HL-60 (cell line): ENCODE data around the gene AVPR2.

Source experiments
- SPI1 ChIP-seq: IDR thresholded peaks from 2 replicates; pipeline ENCODE4 v1.6.1; 2012; ENCODE audit warnings: low read depth, mild to moderate bottlenecking, borderline replicate concordance
- TF ChIP-seq, protein P1 (sequence below): IDR thresholded peaks from one replicate; pipeline ENCODE4 v1.5.1; 2011; ENCODE audit warnings: low read length, control low read depth, inconsistent platforms; ENCODE audit not compliant: insufficient read depth
- TF ChIP-seq, protein P2 (sequence below): IDR thresholded peaks from 2 replicates; pipeline ENCODE4 v1.6.1; 2012; ENCODE audit warnings: low read depth; ENCODE audit not compliant: insufficient replicate concordance

GRCh38 chrX:153884590-153884989 lies 19.9 kb upstream of the AVPR2 start:
- TF ChIP-seq, protein P1, sequence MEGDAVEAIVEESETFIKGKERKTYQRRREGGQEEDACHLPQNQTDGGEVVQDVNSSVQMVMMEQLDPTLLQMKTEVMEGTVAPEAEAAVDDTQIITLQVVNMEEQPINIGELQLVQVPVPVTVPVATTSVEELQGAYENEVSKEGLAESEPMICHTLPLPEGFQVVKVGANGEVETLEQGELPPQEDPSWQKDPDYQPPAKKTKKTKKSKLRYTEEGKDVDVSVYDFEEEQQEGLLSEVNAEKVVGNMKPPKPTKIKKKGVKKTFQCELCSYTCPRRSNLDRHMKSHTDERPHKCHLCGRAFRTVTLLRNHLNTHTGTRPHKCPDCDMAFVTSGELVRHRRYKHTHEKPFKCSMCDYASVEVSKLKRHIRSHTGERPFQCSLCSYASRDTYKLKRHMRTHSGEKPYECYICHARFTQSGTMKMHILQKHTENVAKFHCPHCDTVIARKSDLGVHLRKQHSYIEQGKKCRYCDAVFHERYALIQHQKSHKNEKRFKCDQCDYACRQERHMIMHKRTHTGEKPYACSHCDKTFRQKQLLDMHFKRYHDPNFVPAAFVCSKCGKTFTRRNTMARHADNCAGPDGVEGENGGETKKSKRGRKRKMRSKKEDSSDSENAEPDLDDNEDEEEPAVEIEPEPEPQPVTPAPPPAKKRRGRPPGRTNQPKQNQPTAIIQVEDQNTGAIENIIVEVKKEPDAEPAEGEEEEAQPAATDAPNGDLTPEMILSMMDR = no peak
- TF ChIP-seq, protein P2, sequence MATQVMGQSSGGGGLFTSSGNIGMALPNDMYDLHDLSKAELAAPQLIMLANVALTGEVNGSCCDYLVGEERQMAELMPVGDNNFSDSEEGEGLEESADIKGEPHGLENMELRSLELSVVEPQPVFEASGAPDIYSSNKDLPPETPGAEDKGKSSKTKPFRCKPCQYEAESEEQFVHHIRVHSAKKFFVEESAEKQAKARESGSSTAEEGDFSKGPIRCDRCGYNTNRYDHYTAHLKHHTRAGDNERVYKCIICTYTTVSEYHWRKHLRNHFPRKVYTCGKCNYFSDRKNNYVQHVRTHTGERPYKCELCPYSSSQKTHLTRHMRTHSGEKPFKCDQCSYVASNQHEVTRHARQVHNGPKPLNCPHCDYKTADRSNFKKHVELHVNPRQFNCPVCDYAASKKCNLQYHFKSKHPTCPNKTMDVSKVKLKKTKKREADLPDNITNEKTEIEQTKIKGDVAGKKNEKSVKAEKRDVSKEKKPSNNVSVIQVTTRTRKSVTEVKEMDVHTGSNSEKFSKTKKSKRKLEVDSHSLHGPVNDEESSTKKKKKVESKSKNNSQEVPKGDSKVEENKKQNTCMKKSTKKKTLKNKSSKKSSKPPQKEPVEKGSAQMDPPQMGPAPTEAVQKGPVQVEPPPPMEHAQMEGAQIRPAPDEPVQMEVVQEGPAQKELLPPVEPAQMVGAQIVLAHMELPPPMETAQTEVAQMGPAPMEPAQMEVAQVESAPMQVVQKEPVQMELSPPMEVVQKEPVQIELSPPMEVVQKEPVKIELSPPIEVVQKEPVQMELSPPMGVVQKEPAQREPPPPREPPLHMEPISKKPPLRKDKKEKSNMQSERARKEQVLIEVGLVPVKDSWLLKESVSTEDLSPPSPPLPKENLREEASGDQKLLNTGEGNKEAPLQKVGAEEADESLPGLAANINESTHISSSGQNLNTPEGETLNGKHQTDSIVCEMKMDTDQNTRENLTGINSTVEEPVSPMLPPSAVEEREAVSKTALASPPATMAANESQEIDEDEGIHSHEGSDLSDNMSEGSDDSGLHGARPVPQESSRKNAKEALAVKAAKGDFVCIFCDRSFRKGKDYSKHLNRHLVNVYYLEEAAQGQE = no peak
- TF ChIP-seq SPI1 = no peak
